K562 (cell line): ENCODE measurements around the gene ARID3A. TPM values are rescaled to one million over a fixed set of nuclear protein-coding genes. Genes with fewer than 3 reads are reported as not detected.

ENCODE experiments used
- ATAC-seq: fragments of 200-7000 bp; cut with Tn5 transposase; 3 replicates; pipeline ENCODE4 v1.9.1; 2020; ENCODE audit warnings: moderate library complexity
- BruUV-seq: library from RNA; stranded (reverse); fragments of 400-500 nt; replicated peaks from 2 replicates; lab custom pipeline; 2021; lab: Mats Ljungman, UMichigan
- CTCF ChIA-PET: fragments of 300-600 bp; formaldehyde crosslinking; extraction: SDS; loops from one replicate; lab custom pipeline; 2021; ENCODE audit warnings: low intra/inter-chr PET ratio; lab: Yijun Ruan, JAX
- POLR2A ChIA-PET: fragments of 300-600, 350-650 bp; sonication (Branson Sonifier 250); formaldehyde crosslinking; extraction: SDS; loops from one replicate; lab custom pipeline; 2021; ENCODE audit warnings: antibody characterized with exemption, inconsistent platforms; lab: Yijun Ruan, JAX
- DNase-seq, 4 experiments: peaks; one replicate each; pipeline versions ENCODE4 v3.0.0 to v3.0.0-alpha.2; 2011 to 2018; ENCODE audit warnings: low spot score in 3 of 4, mixed read lengths in 3 of 4; ENCODE audit errors: extremely low read depth in 1 of 4
- FAIRE-seq: peaks from 2 replicates; lab custom pipeline; 2011; peaks lifted over from hg19 to GRCh38; lab: Jason Lieb, UNC
- H2AFZ ChIP-seq: 2 replicates; pipeline ENCODE4 v1.6.0; 2011; ENCODE audit warnings: low read depth, low read length, control low read depth, inconsistent platforms
- H3K27ac ChIP-seq: fragments of 200-600 bp; 3 replicates; pipeline ENCODE4 v1.8.0; 2011; ENCODE audit warnings: low read depth, mild to moderate bottlenecking, control low read depth, inconsistent platforms, low read length, moderate library complexity, mixed read lengths; ENCODE audit errors: extremely low read depth
- H3K27me3 ChIP-seq, 2 experiments: fragments of 300-600 bp in 1 of 2; 2 replicates in 1 of 2; 3 replicates in 1 of 2; pipeline versions ENCODE4 v1.6.0 to v1.8.0; 2011; ENCODE audit warnings: inconsistent platforms in 2 of 2, low read length in 2 of 2, mild to moderate bottlenecking in 1 of 2, mixed read lengths in 1 of 2, moderate library complexity in 1 of 2; ENCODE audit not compliant: control insufficient read depth in 2 of 2, insufficient read depth in 2 of 2
- H3K36me3 ChIP-seq: fragments of 300-600 bp; 3 replicates; pipeline ENCODE4 v1.8.0; 2011; ENCODE audit warnings: mild to moderate bottlenecking, low read length, inconsistent platforms; ENCODE audit not compliant: control insufficient read depth, insufficient read depth
- H3K4me1 ChIP-seq, 2 experiments: fragments of 200-600 bp in 1 of 2; replicated peaks in 1 of 2; 2 replicates in 1 of 2; 3 replicates in 1 of 2; pipeline versions ENCODE4 v1.5.1 to v1.8.0; 2011; ENCODE audit warnings: inconsistent platforms in 2 of 2, low read length in 2 of 2, mild to moderate bottlenecking in 1 of 2, mixed read lengths in 1 of 2, moderate library complexity in 1 of 2; ENCODE audit not compliant: control insufficient read depth in 2 of 2, insufficient read depth in 2 of 2
- H3K4me2 ChIP-seq: 2 replicates; pipeline ENCODE4 v1.6.1; 2011; ENCODE audit warnings: low read length, control low read depth, inconsistent platforms, mixed read lengths; ENCODE audit not compliant: insufficient read depth
- H3K4me3 ChIP-seq: fragments of 200-600 bp; sonication (generic), shearing (Covaris generic); 2 replicates; pipeline ENCODE4 v1.5.1; 2016; ENCODE audit warnings: control low read depth, inconsistent platforms
- H3K79me2 ChIP-seq: fragments of 200-600 bp; 3 replicates; pipeline ENCODE4 v1.8.0; 2011; ENCODE audit warnings: low read length, inconsistent platforms; ENCODE audit not compliant: control insufficient read depth, insufficient read depth
- H3K9ac ChIP-seq, 2 experiments: 2 replicates each; pipeline versions ENCODE4 v1.6.0 to v1.6.1; 2011; ENCODE audit warnings: low read depth in 2 of 2, low read length in 2 of 2, control low read depth in 1 of 2, inconsistent platforms in 1 of 2, mild to moderate bottlenecking in 1 of 2, mixed read lengths in 1 of 2; ENCODE audit not compliant: insufficient read depth in 1 of 2
- H3K9me1 ChIP-seq: one replicate; pipeline ENCODE4 v1.6.0; 2011; ENCODE audit warnings: inconsistent platforms, mild to moderate bottlenecking, low read length, moderate library complexity; ENCODE audit not compliant: control insufficient read depth, insufficient read depth
- H3K9me3 ChIP-seq: replicated peaks from 2 replicates; pipeline ENCODE4 v1.5.1; 2011; ENCODE audit warnings: low read depth, low read length, inconsistent platforms; ENCODE audit not compliant: control insufficient read depth, insufficient read depth
- H4K20me1 ChIP-seq: replicated peaks from 2 replicates; pipeline ENCODE4 v1.6.1; 2011; ENCODE audit warnings: low read length, inconsistent platforms, mixed read lengths; ENCODE audit not compliant: control insufficient read depth, insufficient read depth
- CEBPG ChIP-seq, 3 experiments: fragments of 200-800 bp in 1 of 3; sonication (Bioruptor generic) in 1 of 3; sonication (generic) in 1 of 3; formaldehyde crosslinking in 1 of 3; IDR thresholded peaks in 2 of 3; conservative IDR thresholded peaks in 1 of 3; 2 replicates each; pipeline versions ENCODE4 v1.6.1 to v1.8.0; 2016 to 2022; ENCODE audit warnings: missing compliant biosample characterization in 2 of 3, missing genetic modification characterization in 2 of 3, mild to moderate bottlenecking in 1 of 3, missing genetic modification reagents in 1 of 3
- WGBS: fragments of 100-300 bp; shearing (Covaris generic); methylation state at CpG from one replicate; pipeline ENCODE4 v1.1.6; 2016; ENCODE audit warnings: low coverage, mixed read lengths; ENCODE audit not compliant: insufficient coverage; ENCODE audit errors: missing lambda C conversion rate; 5-methylcytosine and 5-hydroxymethylcytosine counted together
- in situ Hi-C: fragments of 300-500 bp; cut with MboI; formaldehyde crosslinking; loops from 4 replicates; pipeline ENCODE4 v1.15.0; 2018; ENCODE audit warnings: inconsistent platforms, mixed read lengths
- intact Hi-C: fragments of 100-400 bp; cut with micrococcal nuclease; formaldehyde crosslinking; loops from 2 replicates; pipeline ENCODE4 v1.14.2; 2022
- polyA plus RNA-seq, 8 experiments: library from polyadenylated mRNA; depleted of rRNA in 4 of 8; stranded (reverse) in 5 of 8; unstranded in 3 of 8; fragments of >200 nt; fragmentation: Nextera tagmentation in 2 of 8; fragmentation: Illumina TruSeq in 1 of 8; extraction: Ambion mirVana in 2 of 8; extraction: Trizol in 1 of 8; gene quantifications; 2 replicates each; pipeline versions ENCODE4 v1.2.1 to v1.2.3, GENCODE V29; 2011 to 2014; ENCODE audit warnings: inconsistent platforms in 1 of 8, missing spikeins in 1 of 8
- total RNA-seq, 7 experiments: library from RNA; depleted of rRNA in 6 of 7; stranded (reverse); fragments of >200 nt in 6 of 7; fragmentation: Illumina TruSeq in 2 of 7; extraction: Trizol in 2 of 7; gene quantifications; 2 replicates each; pipeline versions ENCODE4 v1.2.1 to v1.2.3, GENCODE V29; 2011 to 2021; ENCODE audit warnings: low replicate concordance in 1 of 7
- TF ChIP-seq, protein P1 (sequence below): sonication (generic); formaldehyde crosslinking; IDR thresholded peaks from 2 replicates; pipeline ENCODE4 v1.8.1; 2023; ENCODE audit warnings: mild to moderate bottlenecking, missing genetic modification reagents

The ARID3A gene
- total and polyA plus RNA-seq, 9 of the 15 experiments (the other 6 are each of a cell fraction or from before 2014, with no cell fraction given), result 1.4 to 118 (median 31.2) TPM

GRCh38 chr19:932648-933552 is 7.1 kb downstream of the ARID3A start (continued):
- TF ChIP-seq, protein P1, sequence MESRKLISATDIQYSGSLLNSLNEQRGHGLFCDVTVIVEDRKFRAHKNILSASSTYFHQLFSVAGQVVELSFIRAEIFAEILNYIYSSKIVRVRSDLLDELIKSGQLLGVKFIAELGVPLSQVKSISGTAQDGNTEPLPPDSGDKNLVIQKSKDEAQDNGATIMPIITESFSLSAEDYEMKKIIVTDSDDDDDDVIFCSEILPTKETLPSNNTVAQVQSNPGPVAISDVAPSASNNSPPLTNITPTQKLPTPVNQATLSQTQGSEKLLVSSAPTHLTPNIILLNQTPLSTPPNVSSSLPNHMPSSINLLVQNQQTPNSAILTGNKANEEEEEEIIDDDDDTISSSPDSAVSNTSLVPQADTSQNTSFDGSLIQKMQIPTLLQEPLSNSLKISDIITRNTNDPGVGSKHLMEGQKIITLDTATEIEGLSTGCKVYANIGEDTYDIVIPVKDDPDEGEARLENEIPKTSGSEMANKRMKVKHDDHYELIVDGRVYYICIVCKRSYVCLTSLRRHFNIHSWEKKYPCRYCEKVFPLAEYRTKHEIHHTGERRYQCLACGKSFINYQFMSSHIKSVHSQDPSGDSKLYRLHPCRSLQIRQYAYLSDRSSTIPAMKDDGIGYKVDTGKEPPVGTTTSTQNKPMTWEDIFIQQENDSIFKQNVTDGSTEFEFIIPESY (CRISPR knock-in tag), result peak; percentile 72

DNA sequence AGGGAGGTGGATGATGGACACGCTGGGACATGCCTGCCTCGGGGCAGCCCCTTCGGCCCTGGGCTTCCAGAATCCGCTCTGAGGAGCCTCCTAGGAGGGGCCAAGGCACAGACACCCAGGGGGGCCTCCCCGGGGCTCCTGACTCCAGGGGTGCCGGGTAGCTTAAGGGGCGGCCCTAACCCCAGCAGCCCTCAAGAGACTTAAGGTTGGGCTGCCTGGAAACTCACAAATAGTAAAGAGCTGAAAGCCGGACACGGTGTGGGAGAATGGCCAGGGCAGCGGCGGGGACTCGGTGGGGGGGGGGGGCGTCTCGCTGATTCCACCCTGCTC is 7.7 kb downstream of the ARID3A start:
- no peak for ATAC-seq
- Histone ChIP-seq H3K9me1 (peaks cover 4% of the 10 kb centered on the region), H3K4me3 (no peak overlapping the region), H3K4me2 (no peak overlapping the region), H3K79me2 (peaks cover 75% of the 10 kb centered on the region), H3K36me3 (peaks cover 85% of the 10 kb centered on the region; the same call in 2 of the 3 replicates), H3K4me1 (peaks cover 0 to 49% of the 10 kb centered on the region in 2 experiments; a peak in 3 of 5 replicates), H3K27ac (no peak overlapping the region), H3K27me3 (no peaks in the 10 kb centered on the region), H4K20me1 (peaks cover 3% of the 10 kb centered on the region; the same call in 1 of the 2 replicates), H3K9ac (no peak overlapping the region)
- FAIRE-seq, result no peak
- in situ Hi-C loops, result no loop called here
- ChIA-PET CTCF (no interaction called here), POLR2A (interaction anchor here (0.8 to 1.1 kb wide), 2 partner anchors 11 to 15 kb away, joined by 4 to 5 read pairs; no protein-coding TSS in a partner anchor)
- 89% methylated on average over 8 of the region's 14 CpGs for WGBS
- no TSS peak for BruUV-seq
- intact Hi-C loops, result no loop called here
- no peak for DNase-seq
- no peak for TF ChIP-seq CEBPG (CRISPR knock-in tag; IDR thresholded peaks at IDR 0.05)
- no peak for TF ChIP-seq CEBPG (tag; conservative IDR thresholded peaks at IDR 0.05 in 1 of 2, IDR thresholded peaks at IDR 0.05 in 1 of 2)
- TF ChIP-seq, all 486 proteins: peak for 0
- H2AFZ ChIP-seq, result no peak overlapping the region
- H3K9me3 ChIP-seq, result no peaks in the 10 kb centered on the region
